ENCODE data around the gene TAPBPL.
A peak's percentile ranks its signal among the peaks of the same experiment; 100 is the strongest.

Gene TAPBPL

DNA sequence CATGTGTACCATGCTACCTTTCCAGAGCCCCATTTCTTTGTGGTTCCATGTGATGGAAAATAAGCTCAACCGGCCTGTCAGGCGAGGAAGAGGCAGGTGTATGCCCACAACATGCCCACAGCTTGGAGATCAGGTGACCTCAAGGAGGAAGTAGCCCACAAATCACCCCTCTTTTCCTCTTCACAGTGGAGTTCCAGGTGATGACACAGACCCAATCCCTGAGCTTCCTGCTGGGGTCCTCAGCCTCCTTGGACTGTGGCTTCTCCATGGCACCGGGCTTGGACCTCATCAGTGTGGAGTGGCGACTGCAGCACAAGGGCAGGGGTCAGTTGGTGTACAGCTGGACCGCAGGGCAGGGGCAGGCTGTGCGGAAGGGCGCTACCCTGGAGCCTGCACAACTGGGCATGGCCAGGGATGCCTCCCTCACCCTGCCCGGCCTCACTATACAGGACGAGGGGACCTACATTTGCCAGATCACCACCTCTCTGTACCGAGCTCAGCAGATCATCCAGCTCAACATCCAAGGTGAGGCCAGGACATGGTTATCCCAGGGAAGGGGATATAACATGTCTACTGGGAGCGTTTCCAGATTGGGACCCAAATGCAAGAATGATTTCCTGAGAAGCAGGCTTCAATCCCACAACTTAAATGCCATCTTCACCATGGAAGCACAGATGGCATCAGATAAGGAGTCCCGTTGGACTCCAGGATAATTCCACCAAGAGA, 5.5 kb downstream of the TAPBPL start:
- Histone ChIP-seq H3K27ac (no peak overlapping the region), H3K9ac (no peak overlapping the region), H2AFZ (ENCODE audit: low read depth) (no peak overlapping the region), H3K27me3 (ENCODE audit: insufficient read depth, low read depth) (no peaks in the 10 kb centered on the region), H3K36me3 (ENCODE audit: insufficient read depth) (no peaks in the 10 kb centered on the region), H4K20me1 (ENCODE audit: insufficient read depth) (no peaks in the 10 kb centered on the region), H3K4me2 (no peak overlapping the region), H3K4me1 (ENCODE audit: low read depth, poor library complexity, severe bottlenecking) (peaks cover 37% of the 10 kb centered on the region), H3K4me3 (IDR thresholded peaks at IDR 0.05; ENCODE audit: insufficient read depth, low read depth, low read length) (no peak overlapping the region), H3K79me2 (ENCODE audit: insufficient read depth, low read depth) (peaks cover 11% of the 10 kb centered on the region; the same call in 1 of the 2 replicates)
- TF ChIP-seq, protein P1, sequence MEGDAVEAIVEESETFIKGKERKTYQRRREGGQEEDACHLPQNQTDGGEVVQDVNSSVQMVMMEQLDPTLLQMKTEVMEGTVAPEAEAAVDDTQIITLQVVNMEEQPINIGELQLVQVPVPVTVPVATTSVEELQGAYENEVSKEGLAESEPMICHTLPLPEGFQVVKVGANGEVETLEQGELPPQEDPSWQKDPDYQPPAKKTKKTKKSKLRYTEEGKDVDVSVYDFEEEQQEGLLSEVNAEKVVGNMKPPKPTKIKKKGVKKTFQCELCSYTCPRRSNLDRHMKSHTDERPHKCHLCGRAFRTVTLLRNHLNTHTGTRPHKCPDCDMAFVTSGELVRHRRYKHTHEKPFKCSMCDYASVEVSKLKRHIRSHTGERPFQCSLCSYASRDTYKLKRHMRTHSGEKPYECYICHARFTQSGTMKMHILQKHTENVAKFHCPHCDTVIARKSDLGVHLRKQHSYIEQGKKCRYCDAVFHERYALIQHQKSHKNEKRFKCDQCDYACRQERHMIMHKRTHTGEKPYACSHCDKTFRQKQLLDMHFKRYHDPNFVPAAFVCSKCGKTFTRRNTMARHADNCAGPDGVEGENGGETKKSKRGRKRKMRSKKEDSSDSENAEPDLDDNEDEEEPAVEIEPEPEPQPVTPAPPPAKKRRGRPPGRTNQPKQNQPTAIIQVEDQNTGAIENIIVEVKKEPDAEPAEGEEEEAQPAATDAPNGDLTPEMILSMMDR (conservative IDR thresholded peaks at IDR 0.05; ENCODE audit: low read depth, low read length) = no peak

DNA sequence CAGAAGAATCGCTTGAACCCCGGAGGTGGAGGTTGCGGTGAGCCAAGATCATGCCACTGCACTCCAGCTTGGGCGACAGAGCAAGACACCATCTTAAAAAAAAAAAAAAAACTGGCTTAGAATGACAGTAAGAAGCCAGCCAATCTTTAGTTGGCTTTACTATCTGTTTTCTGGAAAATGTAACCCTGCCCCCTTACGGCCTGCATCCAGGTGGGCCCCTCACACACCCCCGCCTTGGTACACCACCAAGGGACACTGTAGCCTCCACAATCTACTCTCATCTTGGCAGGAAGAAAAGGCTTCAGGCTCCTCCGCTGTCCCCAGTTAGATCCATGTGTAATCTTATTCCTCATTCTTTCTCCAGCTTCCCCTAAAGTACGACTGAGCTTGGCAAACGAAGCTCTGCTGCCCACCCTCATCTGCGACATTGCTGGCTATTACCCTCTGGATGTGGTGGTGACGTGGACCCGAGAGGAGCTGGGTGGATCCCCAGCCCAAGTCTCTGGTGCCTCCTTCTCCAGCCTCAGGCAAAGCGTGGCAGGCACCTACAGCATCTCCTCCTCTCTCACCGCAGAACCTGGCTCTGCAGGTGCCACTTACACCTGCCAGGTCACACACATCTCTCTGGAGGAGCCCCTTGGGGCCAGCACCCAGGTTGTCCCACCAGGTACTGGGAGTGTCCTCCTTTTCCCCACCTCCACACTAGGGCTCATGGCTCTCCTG, 6.6 kb downstream of the TAPBPL start:
- TF ChIP-seq, protein P1 (conservative IDR thresholded peaks at IDR 0.05; ENCODE audit: low read depth, low read length) = no peak
- H3K36me3 ChIP-seq (ENCODE audit: insufficient read depth) = no peaks in the 10 kb centered on the region
- no peak overlapping the region for H2AFZ ChIP-seq (ENCODE audit: low read depth)
- H4K20me1 ChIP-seq (ENCODE audit: insufficient read depth) = no peaks in the 10 kb centered on the region
- no peak overlapping the region for H3K27ac ChIP-seq
- H3K79me2 ChIP-seq (ENCODE audit: insufficient read depth, low read depth) = 0 out of 2 replicates have a peak, but pooled peaks cover under 1% of the 10 kb centered on the region
- no peak overlapping the region for H3K9ac ChIP-seq
- no peak overlapping the region for H3K4me3 ChIP-seq (IDR thresholded peaks at IDR 0.05; ENCODE audit: insufficient read depth, low read depth, low read length)
- H3K4me2 ChIP-seq = no peak overlapping the region
- no peaks in the 10 kb centered on the region for H3K27me3 ChIP-seq (ENCODE audit: insufficient read depth, low read depth)
- peaks cover 27% of the 10 kb centered on the region for H3K4me1 ChIP-seq (ENCODE audit: low read depth, poor library complexity, severe bottlenecking)

DNA sequence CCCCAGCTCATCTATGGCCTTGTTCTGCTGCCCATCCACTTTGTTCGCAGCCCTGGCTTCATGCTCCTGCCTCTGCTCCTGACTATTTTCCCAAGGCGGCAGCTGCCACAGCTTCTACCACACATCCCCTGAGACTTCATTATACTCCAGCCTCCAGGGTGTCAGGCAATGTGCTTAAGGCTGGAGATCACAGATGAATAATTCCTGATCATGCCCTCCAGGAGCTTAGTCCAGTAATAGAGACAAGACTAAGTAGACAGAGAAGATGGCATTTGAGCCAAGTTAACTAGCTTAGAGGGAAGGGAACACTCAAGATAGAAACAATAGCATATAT, 7.1 kb downstream of the TAPBPL start:
- Histone ChIP-seq H3K36me3 (ENCODE audit: insufficient read depth) (no peaks in the 10 kb centered on the region), H3K4me1 (ENCODE audit: low read depth, poor library complexity, severe bottlenecking) (peaks cover 26% of the 10 kb centered on the region), H3K27me3 (ENCODE audit: insufficient read depth, low read depth) (no peaks in the 10 kb centered on the region), H3K27ac (no peak overlapping the region), H3K4me3 (IDR thresholded peaks at IDR 0.05; ENCODE audit: insufficient read depth, low read depth, low read length) (no peak overlapping the region), H2AFZ (ENCODE audit: low read depth) (no peak overlapping the region), H3K4me2 (no peak overlapping the region), H4K20me1 (ENCODE audit: insufficient read depth) (no peaks in the 10 kb centered on the region), H3K79me2 (ENCODE audit: insufficient read depth, low read depth) (no peaks in the 10 kb centered on the region), H3K9ac (no peak overlapping the region)
- TF ChIP-seq, protein P1 (conservative IDR thresholded peaks at IDR 0.05; ENCODE audit: low read depth, low read length) = no peak

DNA sequence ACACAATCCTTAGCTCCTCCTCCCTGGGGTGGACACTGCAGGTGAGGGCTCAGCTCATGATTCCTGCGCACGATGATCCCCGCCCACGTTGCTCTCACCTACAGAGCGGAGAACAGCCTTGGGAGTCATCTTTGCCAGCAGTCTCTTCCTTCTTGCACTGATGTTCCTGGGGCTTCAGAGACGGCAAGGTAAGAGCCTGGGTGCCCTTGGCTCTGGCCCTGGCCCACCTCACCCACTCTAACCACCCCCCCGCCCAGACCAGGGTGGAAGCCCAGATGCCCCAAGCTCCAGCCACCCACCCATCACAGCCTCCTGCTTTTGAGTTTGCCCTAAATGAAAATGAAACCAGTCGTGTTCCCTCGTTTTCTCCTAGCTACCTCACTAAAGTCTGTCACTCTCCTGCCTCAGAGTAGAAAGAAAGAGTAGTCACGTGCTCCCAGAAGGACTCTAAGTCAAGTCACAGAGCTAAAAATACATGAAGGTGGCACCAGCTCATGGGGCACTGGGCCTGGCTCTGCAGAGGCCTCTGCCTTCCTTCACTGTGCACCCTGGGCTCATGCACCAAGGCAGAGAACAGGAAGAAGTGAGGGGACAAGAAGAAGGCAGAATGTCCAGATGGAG, 9.0 kb downstream of the TAPBPL start:
- Histone ChIP-seq H3K27ac (peak overlapping the region; percentile 38; the same call in 1 of the 2 replicates), H3K4me1 (ENCODE audit: low read depth, poor library complexity, severe bottlenecking) (peaks cover 26% of the 10 kb centered on the region), H4K20me1 (ENCODE audit: insufficient read depth) (no peaks in the 10 kb centered on the region), H3K4me3 (IDR thresholded peaks at IDR 0.05; ENCODE audit: insufficient read depth, low read depth, low read length) (no peak overlapping the region), H3K36me3 (ENCODE audit: insufficient read depth) (no peaks in the 10 kb centered on the region), H3K79me2 (ENCODE audit: insufficient read depth, low read depth) (no peaks in the 10 kb centered on the region), H3K27me3 (ENCODE audit: insufficient read depth, low read depth) (no peaks in the 10 kb centered on the region), H2AFZ (ENCODE audit: low read depth) (no peak overlapping the region), H3K4me2 (peak overlapping the region; percentile 45), H3K9ac (no peak overlapping the region)
- TF ChIP-seq, protein P1 (conservative IDR thresholded peaks at IDR 0.05; ENCODE audit: low read depth, low read length) = no peak

Data from KMS-11 (cell line).